Islet precursor cell (in vitro differentiated cells): Measurements from ENCODE around the gene OSBPL10.
"Not testable (repeated sequence)": the region's sequence is repeated elsewhere in the genome, so short reads cannot be mapped to it uniquely, and the experiment has no call there.

Source experiments
- DNase-seq: peaks from one replicate; pipeline ENCODE4 v3.0.0-alpha.2; 2018

Gene OSBPL10

DNA sequence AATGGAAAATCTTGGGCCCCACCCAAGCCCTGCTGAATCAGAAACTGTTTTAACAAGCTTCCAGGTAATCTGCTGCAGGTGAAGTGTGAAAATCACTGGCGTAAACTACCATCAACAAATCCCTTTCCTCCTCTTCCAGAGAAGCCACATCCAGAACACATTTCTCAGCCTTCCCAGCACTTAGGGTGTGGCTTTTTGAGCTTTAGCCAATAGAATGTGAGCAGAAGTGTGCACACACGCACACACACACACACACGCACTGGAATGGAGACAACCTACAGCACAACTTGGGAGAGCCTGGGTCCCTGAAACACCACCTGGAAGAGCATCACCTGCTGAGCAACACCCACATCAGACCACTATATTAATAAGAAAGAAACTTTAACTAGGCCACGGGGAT lies 98.6 kb downstream of the OSBPL10 start:
- no peak for DNase-seq

GRCh38 chr3:31880482-31881078 lies 100.5 kb downstream of the OSBPL10 start:
- no peak for DNase-seq

GRCh38 chr3:31880020-31880419 lies 101.0 kb downstream of the OSBPL10 start:
- no peak for DNase-seq

DNA sequence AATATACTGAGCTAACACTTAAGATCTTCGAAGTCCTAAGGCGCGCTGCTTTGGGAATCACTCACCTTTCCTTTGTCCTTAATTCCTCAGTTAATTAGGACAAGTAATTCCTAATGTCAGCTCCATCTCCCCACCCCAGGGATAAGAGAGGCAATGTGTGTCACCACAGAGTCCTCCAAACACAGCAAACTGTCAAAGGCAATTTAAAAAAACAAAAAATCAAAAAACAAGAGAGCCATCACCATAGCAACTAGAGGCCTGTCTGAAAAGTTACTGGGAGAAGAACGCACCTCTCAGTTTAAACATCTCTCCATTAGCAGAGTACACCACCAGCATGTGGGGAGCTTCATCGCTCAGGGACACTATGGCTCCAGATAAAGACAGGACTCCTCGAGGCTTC lies 101.7 kb downstream of the OSBPL10 start:
- DNase-seq, result no peak

GRCh38 chr3:31878231-31878838 lies 102.7 kb downstream of the OSBPL10 start:
- DNase-seq, result no peak

- no peak for DNase-seq
Observed at GRCh38 chr3:31876331-31876730, 104.7 kb downstream of the OSBPL10 start.

DNA sequence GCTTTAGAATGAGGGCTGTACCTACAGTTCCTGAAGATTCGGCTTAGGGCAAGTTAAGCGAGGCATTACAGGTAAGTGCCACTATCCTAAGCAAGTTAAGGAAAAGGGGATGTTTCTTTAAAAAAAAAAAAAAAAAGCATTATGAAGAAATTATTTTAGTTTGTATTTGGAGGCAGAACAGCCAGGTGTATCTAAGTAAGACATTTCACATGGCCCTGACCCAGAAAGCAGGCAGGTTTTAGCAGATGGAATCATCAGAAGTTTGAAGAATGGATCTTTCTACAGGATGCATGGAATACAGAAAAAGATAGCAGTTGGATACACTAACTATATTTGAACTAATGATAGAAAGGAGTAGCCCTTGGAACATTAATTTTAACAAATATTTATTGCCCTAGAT lies 105.6 kb downstream of the OSBPL10 start:
- DNase-seq, result no peak

DNA sequence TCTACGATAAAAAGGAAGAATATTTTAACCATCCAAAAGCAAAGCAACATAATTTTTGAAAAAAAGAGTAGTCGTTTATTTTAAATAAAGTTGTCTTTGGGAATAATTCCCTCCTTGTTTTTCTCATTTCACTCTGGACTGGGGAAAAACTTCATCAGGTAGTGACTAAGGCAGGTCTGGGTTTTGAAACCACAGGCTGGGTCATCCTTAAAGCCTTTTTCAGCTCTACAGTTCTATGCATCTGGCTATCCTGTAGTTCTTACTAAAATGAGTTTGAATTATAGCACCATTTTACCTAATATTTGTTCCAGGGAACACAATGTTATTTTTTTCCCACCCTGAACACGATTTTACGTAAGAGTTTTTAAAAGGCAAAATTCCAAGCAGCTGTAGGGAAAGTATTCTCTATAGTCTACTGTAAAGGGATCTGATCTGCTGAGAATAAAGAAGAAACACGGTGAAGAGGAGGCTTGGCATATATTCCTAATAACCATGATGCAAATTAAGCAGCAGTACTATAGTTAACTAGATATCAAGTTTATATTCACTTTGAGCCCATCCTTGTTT lies 107.7 kb downstream of the OSBPL10 start:
- no peak for DNase-seq

DNA sequence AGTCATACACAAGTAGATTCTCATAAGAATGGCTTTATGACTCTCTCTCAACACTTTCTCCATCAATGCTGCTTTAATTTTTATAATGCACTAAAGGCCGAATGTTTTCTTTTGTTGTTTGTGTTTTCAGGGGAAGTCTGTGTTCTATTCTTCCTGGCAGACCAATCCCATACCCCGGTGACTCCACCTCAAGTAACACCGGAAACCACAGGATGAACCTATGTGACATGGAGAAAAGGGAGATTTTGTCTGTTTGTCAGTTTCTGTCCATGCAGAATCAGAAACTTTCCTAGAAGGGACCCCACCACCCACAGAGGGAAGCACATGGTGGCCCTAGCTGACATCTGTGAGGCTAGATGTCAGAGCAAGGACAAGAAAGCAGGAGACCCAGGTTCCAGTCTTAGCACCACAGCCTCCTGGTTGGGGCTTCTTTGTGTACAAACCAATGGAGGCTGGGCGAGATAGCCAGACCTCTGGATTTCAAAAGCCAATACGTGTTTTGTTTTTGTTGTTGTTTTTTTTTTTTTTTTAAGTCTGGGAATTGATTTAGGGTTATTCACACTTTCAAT lies 109.0 kb downstream of the OSBPL10 start:
- no peak for DNase-seq

DNA sequence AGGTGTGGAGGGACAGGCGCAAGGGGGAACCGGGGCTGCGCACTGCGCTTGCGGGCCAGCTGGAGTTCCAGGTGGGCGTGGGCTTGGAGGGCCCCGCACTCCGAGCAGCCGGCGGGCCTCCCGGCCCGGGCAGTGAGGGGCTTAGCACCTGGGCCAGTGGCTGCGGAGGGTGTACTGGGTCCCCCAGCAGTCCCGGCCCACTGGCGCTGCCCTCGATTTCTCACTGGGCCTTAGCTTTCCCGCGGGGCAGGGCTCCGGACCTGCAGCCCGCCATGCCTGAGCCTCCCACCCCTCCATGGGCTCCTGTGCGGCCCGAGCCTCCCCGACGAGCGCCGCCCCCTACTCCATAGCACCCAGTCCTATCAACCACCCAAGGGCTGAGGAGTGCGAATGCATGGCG lies 111.0 kb downstream of the OSBPL10 start:
- DNase-seq, result not testable (repeated sequence)

- no peak for DNase-seq
Observed at GRCh38 chr3:31868236-31868635, 112.8 kb downstream of the OSBPL10 start.

- no peak for DNase-seq
Observed at GRCh38 chr3:31862666-31863279, 118.3 kb downstream of the OSBPL10 start.

DNA sequence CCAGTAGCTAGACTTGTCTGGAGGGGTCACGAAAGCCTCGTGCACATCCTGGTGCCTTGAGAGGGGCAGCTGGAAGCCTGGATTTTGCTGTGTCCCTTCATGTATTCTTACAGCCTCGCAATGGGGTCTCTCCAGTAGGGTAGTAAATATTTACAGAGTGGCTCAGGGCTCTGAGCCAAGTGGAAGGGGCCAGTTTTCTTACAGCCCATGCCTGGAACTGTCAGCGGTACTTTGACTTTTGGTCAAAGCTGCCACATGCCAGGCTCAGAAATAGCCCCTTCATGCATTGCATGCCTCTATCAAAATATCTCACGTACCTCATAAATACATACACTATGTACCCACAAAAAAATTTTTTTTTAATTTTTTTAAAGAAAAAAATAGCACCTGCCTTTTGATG lies 119.2 kb downstream of the OSBPL10 start:
- no peak for DNase-seq

DNA sequence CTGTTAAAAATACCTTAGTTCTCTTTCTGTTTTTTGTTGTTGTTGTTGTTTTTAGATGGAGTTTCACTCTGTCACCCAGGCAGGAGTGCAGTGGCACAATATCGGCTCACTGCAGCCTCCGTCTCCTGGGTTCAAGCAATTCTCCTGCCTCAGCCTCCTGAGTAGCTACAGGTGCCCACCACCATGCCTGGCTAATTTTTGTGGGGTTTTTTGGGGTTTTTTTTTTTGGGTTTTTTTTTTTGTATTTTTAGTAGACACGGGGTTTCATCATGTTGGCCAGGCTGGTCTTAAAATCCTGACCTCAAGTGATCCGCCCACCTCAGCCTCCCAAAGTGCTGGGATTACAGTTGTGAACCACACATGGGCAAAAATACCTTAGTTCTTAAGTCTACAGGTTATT lies 120.4 kb downstream of the OSBPL10 start:
- DNase-seq, result not testable (repeated sequence)

GRCh38 chr3:31859245-31859644 lies 121.8 kb downstream of the OSBPL10 start:
- DNase-seq, result no peak

GRCh38 chr3:31858439-31858838 lies 122.6 kb downstream of the OSBPL10 start:
- DNase-seq, result no peak

DNA sequence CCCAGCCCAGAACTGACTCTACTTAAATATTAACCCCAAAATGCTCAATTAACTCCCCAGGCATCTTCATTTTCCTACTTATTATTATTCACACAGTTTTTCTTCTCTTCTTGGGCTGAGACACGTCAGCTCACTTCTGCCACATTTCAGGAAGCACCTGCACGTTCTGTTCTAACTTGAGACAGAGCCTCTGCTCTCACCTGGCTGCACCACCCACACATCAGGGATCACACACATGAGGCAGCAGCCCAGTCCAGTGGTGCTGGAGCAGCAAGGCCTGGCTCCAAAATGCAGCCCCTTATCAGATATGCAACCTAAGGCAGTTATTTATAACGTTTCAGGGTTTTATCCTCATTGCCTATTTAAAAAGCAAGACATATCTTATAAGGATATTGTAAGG lies 127.5 kb downstream of the OSBPL10 start:
- no peak for DNase-seq

DNA sequence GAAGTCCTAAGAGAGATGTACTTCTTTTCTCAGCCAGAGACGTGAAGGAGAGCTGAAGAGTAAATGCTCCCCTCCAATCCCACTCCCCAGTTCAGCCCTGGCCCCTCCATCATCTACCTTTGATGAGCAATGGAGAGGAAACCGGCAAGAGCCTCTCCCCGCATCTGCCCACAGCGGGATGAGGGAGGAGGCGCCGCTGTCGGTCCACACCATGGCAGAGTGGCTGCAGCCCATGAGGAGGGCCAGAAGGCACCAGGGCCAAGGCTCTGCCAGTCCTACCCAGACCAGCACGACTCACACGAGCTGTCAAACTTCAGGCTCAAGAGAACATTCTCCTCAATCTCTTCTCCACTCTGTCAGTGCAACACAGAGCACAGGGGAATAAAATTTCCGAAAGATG lies 129.8 kb downstream of the OSBPL10 start:
- DNase-seq, result no peak

DNA sequence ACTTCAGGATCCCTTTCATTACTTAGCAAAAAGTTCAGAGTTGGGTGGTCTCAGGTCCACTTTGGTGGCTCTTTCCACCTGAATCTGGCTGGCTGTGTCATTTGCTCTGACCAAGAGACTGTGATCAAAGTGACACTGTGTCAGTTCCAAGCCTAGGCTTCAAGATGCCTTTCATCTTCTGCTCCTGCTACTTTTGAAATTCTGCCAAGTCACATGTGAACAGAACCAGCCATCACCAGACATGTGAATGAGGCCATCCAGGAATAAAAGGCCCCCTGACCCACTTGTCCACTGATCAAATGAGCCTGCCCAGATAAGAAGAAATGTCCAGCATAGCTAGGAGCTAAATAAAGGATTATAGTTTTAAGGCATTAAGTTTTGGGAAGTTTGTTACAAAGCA lies 132.2 kb downstream of the OSBPL10 start:
- no peak for DNase-seq

GRCh38 chr3:31848163-31848818 lies 132.8 kb downstream of the OSBPL10 start:
- no peak for DNase-seq

- no peak for DNase-seq
Observed at GRCh38 chr3:31847760-31848159, 133.3 kb downstream of the OSBPL10 start.

DNA sequence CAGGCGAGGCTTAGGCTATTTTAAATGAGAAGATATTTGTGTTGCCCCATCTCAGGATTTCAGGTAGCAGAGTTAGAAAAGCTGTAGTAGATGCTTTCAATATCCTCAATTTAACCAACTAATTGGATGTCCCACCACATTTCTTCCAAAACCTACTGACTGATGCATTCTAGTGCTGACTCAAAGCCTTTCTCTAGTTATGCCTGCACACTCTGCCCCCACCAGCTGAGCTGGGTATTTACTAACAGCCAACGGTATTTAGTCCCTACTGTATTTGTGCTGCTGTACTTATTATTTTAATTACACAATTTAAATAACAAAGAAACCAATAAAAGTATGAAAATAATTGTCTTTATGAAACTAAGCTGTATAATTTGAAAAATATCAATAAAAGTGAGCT lies 139.5 kb downstream of the OSBPL10 start:
- no peak for DNase-seq

GRCh38 chr3:31840252-31840651 lies 140.8 kb downstream of the OSBPL10 start:
- DNase-seq, result no peak
